ENCODE data around the gene CD302. TPM values are rescaled to one million over a fixed set of nuclear protein-coding genes. Genes with fewer than 3 reads are reported as not detected.

Gene CD302
- total and polyA plus RNA-seq, 2 donors (not counting 1 experiment from before 2014, with no cell fraction given), result 0.72 to 1.5 TPM

GRCh38 chr2:159795841-159796690 lies 1.9 kb downstream of the CD302 start:
- Histone ChIP-seq H3K27me3 (replicated peaks in 1 of 4; ENCODE audit: control extremely low read depth in 1 of 4, control insufficient read depth in 3 of 4, insufficient read depth in 4 of 4, low read length in 3 of 4) (peaks cover 0 to 13% (median 8%) of the 10 kb centered on the region in 4 experiments), H3K4me2 (replicated peaks; ENCODE audit: low read depth, low read length, poor library complexity, severe bottlenecking) (no peak overlapping the region), H3K9me3 (ENCODE audit: control extremely low read depth in 1 of 3, control insufficient read depth in 2 of 3, insufficient read depth in 1 of 3, low read length in 2 of 3) (no peaks in the 10 kb centered on the region), H3K4me1 (ENCODE audit: control insufficient read depth in 2 of 2, insufficient read depth in 2 of 2, low read length in 2 of 2) (peaks cover 9 to 10% of the 10 kb centered on the region in 2 donors), H3K36me3 (replicated peaks in 1 of 2; ENCODE audit: control extremely low read depth in 1 of 2, control insufficient read depth in 1 of 2, extremely low read depth in 1 of 2, insufficient read depth in 2 of 2, low read length in 1 of 2) (no peaks in the 10 kb centered on the region), H3K4me3 (ENCODE audit: control extremely low read depth in 1 of 5, extremely low read depth in 1 of 5, insufficient read depth in 1 of 5, low read depth in 2 of 5, low read length in 4 of 5) (peak overlapping the region in 1 of 5 experiments; percentile 32), H3K79me2 (ENCODE audit: control insufficient read depth, insufficient read depth, low read length) (no peaks in the 10 kb centered on the region), H3K27ac (ENCODE audit: low read length in 2 of 2) (no peak overlapping the region), H2AFZ (ENCODE audit: insufficient read depth, low read depth, low read length, poor library complexity, severe bottlenecking) (no peak overlapping the region), H4K20me1 (ENCODE audit: control insufficient read depth, insufficient read depth, low read length, poor library complexity, severe bottlenecking) (no peaks in the 10 kb centered on the region), H3K9ac (ENCODE audit: low read length) (no peak overlapping the region)
- 100% methylated on average over 1 of the region's 7 CpGs for WGBS (ENCODE audit: insufficient coverage)
- peak overlapping the region; percentile 40 for H3K4me3 Mint-ChIP-seq
- ChIA-PET POLR2A (interaction anchor here (1.4 kb wide), 1 partner anchor 84 kb away, joined by 5 read pairs; the partner anchor contains the start of gene MARCHF7), CTCF (interaction anchor here (0.5 kb wide), 1 partner anchor 172 kb away, joined by 3 read pairs; no protein-coding TSS in a partner anchor)
- H3K27ac Mint-ChIP-seq, result no peak overlapping the region
- H3K9me3 Mint-ChIP-seq (ENCODE audit: insufficient read depth), result no peaks in the 10 kb centered on the region
- H3K27me3 Mint-ChIP-seq, result peaks cover 22% of the 10 kb centered on the region
- TF ChIP-seq EZH2 (IDR thresholded peaks at IDR 0.05; ENCODE audit: borderline replicate concordance, insufficient read depth, low read depth, low read length, poor library complexity, severe bottlenecking) (no peak), CTCF (IDR thresholded peaks at IDR 0.05) (no peak)
- H3K4me1 Mint-ChIP-seq, result peaks cover 20% of the 10 kb centered on the region
- intact Hi-C loops (cut with micrococcal nuclease), result no loop called here
- DNase-seq, result no peak
- ATAC-seq (ENCODE audit: low read depth), result no peak

- DNase-seq (no peak), ATAC-seq (ENCODE audit: low read depth) (no peak)
- no peak overlapping the region for H3K4me3 ChIP-seq (ENCODE audit: control extremely low read depth in 1 of 5, extremely low read depth in 1 of 5, insufficient read depth in 1 of 5, low read depth in 2 of 5, low read length in 4 of 5)
- TF ChIP-seq CTCF (IDR thresholded peaks at IDR 0.05) (no peak), EZH2 (IDR thresholded peaks at IDR 0.05; ENCODE audit: borderline replicate concordance, insufficient read depth, low read depth, low read length, poor library complexity, severe bottlenecking) (no peak)
- H3K36me3 ChIP-seq (replicated peaks in 1 of 2; ENCODE audit: control extremely low read depth in 1 of 2, control insufficient read depth in 1 of 2, extremely low read depth in 1 of 2, insufficient read depth in 2 of 2, low read length in 1 of 2), result no peaks in the 10 kb centered on the region
- H3K9me3 ChIP-seq (ENCODE audit: control extremely low read depth in 1 of 3, control insufficient read depth in 2 of 3, insufficient read depth in 1 of 3, low read length in 2 of 3), result no peaks in the 10 kb centered on the region
- no peak overlapping the region for H2AFZ ChIP-seq (ENCODE audit: insufficient read depth, low read depth, low read length, poor library complexity, severe bottlenecking)
- H3K4me2 ChIP-seq (replicated peaks; ENCODE audit: low read depth, low read length, poor library complexity, severe bottlenecking), result no peak overlapping the region
- Mint-ChIP-seq H3K9me3 (ENCODE audit: insufficient read depth) (no peaks in the 10 kb centered on the region), H3K27ac (no peak overlapping the region), H3K4me1 (peaks cover 14% of the 10 kb centered on the region), H3K27me3 (peaks cover 17% of the 10 kb centered on the region), H3K4me3 (no peak overlapping the region)
- H3K4me1 ChIP-seq (ENCODE audit: control insufficient read depth in 2 of 2, insufficient read depth in 2 of 2, low read length in 2 of 2), result peaks cover 7 to 8% of the 10 kb centered on the region in 2 donors
- no peak overlapping the region for H3K9ac ChIP-seq (ENCODE audit: low read length)
- intact Hi-C loops (cut with micrococcal nuclease), result no loop called here
- H3K27ac ChIP-seq (ENCODE audit: low read length in 2 of 2), result no peak overlapping the region
- no peaks in the 10 kb centered on the region for H4K20me1 ChIP-seq (ENCODE audit: control insufficient read depth, insufficient read depth, low read length, poor library complexity, severe bottlenecking)
- ChIA-PET CTCF (no interaction called here), POLR2A (no interaction called here)
- WGBS (ENCODE audit: insufficient coverage), result no CpG with 5 or more reads among the region's 1 CpG
- no peaks in the 10 kb centered on the region for H3K79me2 ChIP-seq (ENCODE audit: control insufficient read depth, insufficient read depth, low read length)
- H3K27me3 ChIP-seq (replicated peaks in 1 of 4; ENCODE audit: control extremely low read depth in 1 of 4, control insufficient read depth in 3 of 4, insufficient read depth in 4 of 4, low read length in 3 of 4), result peaks cover 0 to 13% (median 6%) of the 10 kb centered on the region in 4 experiments
Measured at GRCh38 chr2:159793326-159793725, 4.7 kb downstream of the CD302 start.
